H9 (cell line): ENCODE data around the gene LPAR3. TPM values are rescaled to one million over a fixed set of nuclear protein-coding genes. Genes with fewer than 3 reads are reported as not detected.

Experiments used
- DNase-seq: peaks from one replicate; pipeline ENCODE4 v3.0.0-alpha.2; 2017
- H2AFZ ChIP-seq: one replicate; pipeline ENCODE4 v1.6.1; 2013; ENCODE audit warnings: mild to moderate bottlenecking, low read length, control low read depth, moderate library complexity
- H2AK5ac ChIP-seq: 2 replicates; pipeline ENCODE4 v1.6.1; 2013; ENCODE audit warnings: low read length, control low read depth, mixed read lengths; ENCODE audit not compliant: insufficient read length
- H2BK120ac ChIP-seq: one replicate; pipeline ENCODE4 v1.6.1; 2013; ENCODE audit warnings: low read depth, mild to moderate bottlenecking, low read length, control low read depth, inconsistent platforms; ENCODE audit not compliant: poor library complexity, severe bottlenecking
- H2BK12ac ChIP-seq: 2 replicates; pipeline ENCODE4 v1.6.1; 2013; ENCODE audit warnings: low read length, control low read depth, mixed read lengths, low read depth; ENCODE audit not compliant: insufficient read length
- H2BK15ac ChIP-seq: 2 replicates; pipeline ENCODE4 v1.6.1; 2013; ENCODE audit warnings: low read depth, low read length, control low read depth
- H2BK20ac ChIP-seq: one replicate; pipeline ENCODE4 v1.6.1; 2013; ENCODE audit warnings: low read depth, mild to moderate bottlenecking, low read length, control low read depth, inconsistent platforms; ENCODE audit not compliant: poor library complexity, severe bottlenecking
- H2BK5ac ChIP-seq: 2 replicates; pipeline ENCODE4 v1.6.1; 2013; ENCODE audit warnings: low read length, control low read depth, mixed read lengths; ENCODE audit not compliant: insufficient read length
- H3K14ac ChIP-seq: 2 replicates; pipeline ENCODE4 v1.6.1; 2013; ENCODE audit warnings: low read length, control low read depth; ENCODE audit not compliant: insufficient read depth
- H3K18ac ChIP-seq: 2 replicates; pipeline ENCODE4 v1.6.1; 2013; ENCODE audit warnings: low read depth, mild to moderate bottlenecking, mixed read lengths, low read length, control low read depth; ENCODE audit not compliant: insufficient read length
- H3K23ac ChIP-seq: 2 replicates; pipeline ENCODE4 v1.6.1; 2013; ENCODE audit warnings: low read length, control low read depth, mixed read lengths, low read depth; ENCODE audit not compliant: insufficient read length
- H3K23me2 ChIP-seq: 2 replicates; pipeline ENCODE4 v1.6.1; 2013; ENCODE audit warnings: low read depth, mild to moderate bottlenecking, mixed read lengths, low read length, control low read depth; ENCODE audit not compliant: insufficient read length, poor library complexity, severe bottlenecking
- H3K27ac ChIP-seq: 2 replicates; pipeline ENCODE4 v1.5.1; 2013; ENCODE audit warnings: low read length, control low read depth, mixed read lengths, low read depth; ENCODE audit not compliant: insufficient read length
- H3K27me3 ChIP-seq: 2 replicates; pipeline ENCODE4 v1.6.1; 2013; ENCODE audit warnings: low read length, control low read depth, inconsistent platforms; ENCODE audit not compliant: insufficient read depth
- H3K4ac ChIP-seq: 2 replicates; pipeline ENCODE4 v1.6.1; 2013; ENCODE audit warnings: low read depth, mild to moderate bottlenecking, control low read depth, inconsistent platforms, low read length, moderate library complexity
- H3K4me1 ChIP-seq: 2 replicates; pipeline ENCODE4 v1.6.1; 2013; ENCODE audit warnings: low read length, control low read depth, inconsistent platforms; ENCODE audit not compliant: insufficient read depth
- H3K4me2 ChIP-seq: 2 replicates; pipeline ENCODE4 v1.6.1; 2013; ENCODE audit warnings: low read length, control low read depth, mixed read lengths; ENCODE audit not compliant: insufficient read length, insufficient read depth
- H3K56ac ChIP-seq: 2 replicates; pipeline ENCODE4 v1.6.1; 2013; ENCODE audit warnings: low read depth, mild to moderate bottlenecking, mixed read lengths, low read length, control low read depth; ENCODE audit not compliant: insufficient read length
- H3K79me1 ChIP-seq: 2 replicates; pipeline ENCODE4 v1.6.1; 2013; ENCODE audit warnings: low read depth, mild to moderate bottlenecking, moderate library complexity, low read length, control low read depth, inconsistent platforms; ENCODE audit not compliant: insufficient read depth, poor library complexity, severe bottlenecking
- H3K79me2 ChIP-seq: 2 replicates; pipeline ENCODE4 v1.6.1; 2013; ENCODE audit warnings: low read length, control low read depth, inconsistent platforms; ENCODE audit not compliant: insufficient read depth
- H3K9ac ChIP-seq: 2 replicates; pipeline ENCODE4 v1.6.1; 2013; ENCODE audit warnings: low read length, control low read depth, mixed read lengths; ENCODE audit not compliant: insufficient read length; ENCODE audit errors: extremely low read depth
- H3K9me3 ChIP-seq: one replicate; pipeline ENCODE4 v1.6.1; 2013; ENCODE audit warnings: low read depth, low read length, inconsistent platforms; ENCODE audit not compliant: control insufficient read depth
- H3T11ph ChIP-seq: one replicate; pipeline ENCODE4 v1.6.1; 2013; ENCODE audit warnings: mild to moderate bottlenecking, low read length, control low read depth, inconsistent platforms
- H4K20me1 ChIP-seq: one replicate; pipeline ENCODE4 v1.6.1; 2013; ENCODE audit not compliant: control insufficient read depth, insufficient read length, insufficient read depth
- H4K5ac ChIP-seq: 2 replicates; pipeline ENCODE4 v1.6.1; 2013; ENCODE audit warnings: low read depth, mild to moderate bottlenecking, mixed read lengths, low read length, control low read depth; ENCODE audit not compliant: insufficient read length
- H4K8ac ChIP-seq: replicated peaks from 2 replicates; pipeline ENCODE4 v1.6.1; 2013; ENCODE audit warnings: low read length, control low read depth, mixed read lengths, low read depth; ENCODE audit not compliant: insufficient read length
- H4K91ac ChIP-seq: 2 replicates; pipeline ENCODE4 v1.6.1; 2013; ENCODE audit warnings: low read depth, mild to moderate bottlenecking, moderate library complexity, mixed read lengths, low read length, control low read depth; ENCODE audit not compliant: insufficient read length
- H3K27ac Mint-ChIP-seq, 3 experiments: 2 replicates in 2 of 3; 3 replicates in 1 of 3; pipeline ENCODE4 v1.8.0; 2020 to 2021; ENCODE audit warnings: mixed read lengths in 3 of 3, mild to moderate bottlenecking in 1 of 3, moderate library complexity in 1 of 3
- H3K27me3 Mint-ChIP-seq: 2 replicates; pipeline ENCODE4 v1.8.0; 2021; ENCODE audit warnings: low read depth, mild to moderate bottlenecking, moderate library complexity, mixed read lengths
- H3K36me3 Mint-ChIP-seq, 3 experiments: 2 replicates in 2 of 3; 3 replicates in 1 of 3; pipeline ENCODE4 v1.8.0; 2020 to 2021; ENCODE audit warnings: low read depth in 3 of 3, mixed read lengths in 3 of 3; ENCODE audit not compliant: insufficient read depth in 1 of 3
- H3K4me1 Mint-ChIP-seq, 2 experiments: 2 replicates each; pipeline ENCODE4 v1.8.0; 2020; ENCODE audit warnings: mixed read lengths in 2 of 2
- H3K4me3 Mint-ChIP-seq, 2 experiments: 2 replicates in 1 of 2; 3 replicates in 1 of 2; pipeline ENCODE4 v1.8.0; 2020 to 2021; ENCODE audit warnings: mild to moderate bottlenecking in 2 of 2, mixed read lengths in 2 of 2, moderate library complexity in 1 of 2
- H3K9me3 Mint-ChIP-seq, 2 experiments: 2 replicates in 1 of 2; 3 replicates in 1 of 2; pipeline ENCODE4 v1.8.0; 2020; ENCODE audit warnings: mild to moderate bottlenecking in 2 of 2, mixed read lengths in 2 of 2, moderate library complexity in 1 of 2
- CTCF ChIP-seq: fragments of 200-600 bp; sonication (generic); conservative IDR thresholded peaks from 3 replicates; pipeline ENCODE4 v1.8.0; 2021; ENCODE audit warnings: antibody characterized with exemption, mild to moderate bottlenecking
- WGBS: extraction: QIAGEN DNeasy Blood & Tissue Kit; methylation state at CpG from one replicate; pipeline ENCODE4 v1.1.7; 2013; ENCODE audit warnings: missing lambda C conversion rate, low lambda C conversion rate, mixed read lengths; ENCODE audit not compliant: insufficient read length; ENCODE audit errors: extremely low coverage; 5-methylcytosine and 5-hydroxymethylcytosine counted together
- long read RNA-seq: library from polyadenylated mRNA; unstranded; transcript quantifications from one replicate; pipeline ENCODE4 v2.0.0, GENCODE V29; 2020
- total RNA-seq: library from RNA; stranded (reverse); gene quantifications from 2 replicates; pipeline ENCODE4 v1.2.1, GENCODE V29; 2021

Gene LPAR3
- 2.5 and 3.0 TPM in 2 replicates for total RNA-seq
- long read RNA-seq, partial matches to known transcripts = 0 of 1 reads
- long read RNA-seq, other reads (novel, unspliced or antisense) = 1 of 1 reads

- Histone ChIP-seq H2AFZ (no peak within 1 kb of the TSS), H2BK20ac (no peak within 1 kb of the TSS), H4K91ac (no peak within 1 kb of the TSS), H3K18ac (peak within 1 kb of the TSS; percentile 6), H3K4me1 (no peaks in the 10 kb centered on the region), H3K4ac (no peak within 1 kb of the TSS), H3K27ac (no peak within 1 kb of the TSS), H3K23me2 (peaks cover 6% of the 10 kb centered on the region), H2BK12ac (no peak within 1 kb of the TSS), H3K27me3 (no peaks in the 10 kb centered on the region; the same call in 1 of the 2 replicates), H3K9ac (peak within 1 kb of the TSS; percentile 46), H3K9me3 (no peaks in the 10 kb centered on the region), H3K4me2 (peak within 1 kb of the TSS; percentile 93), H4K5ac (no peak within 1 kb of the TSS), H3K23ac (no peak within 1 kb of the TSS), H2BK120ac (no peak within 1 kb of the TSS), H4K20me1 (no peaks in the 10 kb centered on the region), H2BK5ac (no peak within 1 kb of the TSS), H2BK15ac (no peak within 1 kb of the TSS), H4K8ac (no peak within 1 kb of the TSS), H3T11ph (no peak within 1 kb of the TSS), H3K14ac (peak within 1 kb of the TSS; percentile 71), H3K79me2 (no peaks in the 10 kb centered on the region), H3K56ac (no peak within 1 kb of the TSS), H3K79me1 (no peaks in the 10 kb centered on the region), H2AK5ac (no peak within 1 kb of the TSS)
- Mint-ChIP-seq H3K36me3 (peaks cover 0 to 15% (median 0%) of the 10 kb centered on the region in 3 experiments; a peak in 3 of 7 replicates), H3K4me1 (peaks cover 28% of the 10 kb centered on the region in 2 experiments), H3K27ac (peak within 1 kb of the TSS in 1 of 3 experiments; percentile 94; a peak in 3 of 7 replicates), H3K27me3 (peaks cover 71% of the 10 kb centered on the region), H3K9me3 (peaks cover 0 to 3% of the 10 kb centered on the region in 2 experiments; a peak in 1 of 5 replicates), H3K4me3 (peak within 1 kb of the TSS; percentile 68 to 91)
- no CpG with 5 or more reads among the region's 93 CpGs for WGBS
- TF ChIP-seq CTCF = peak; percentile 10; the same call in 1 of the 3 replicates
- DNase-seq = peak; percentile 88
Observed at GRCh38 chr1:84892705-84893618, at the start of gene LPAR3. Gene LPAR3, minus strand, starts transcription at chr1:84893206. Its CDS starts 27,086 bp downstream, at chr1:84866120.
